Measurements from ENCODE around the gene YDJC. TPM values are rescaled to one million over a fixed set of nuclear protein-coding genes. Genes with fewer than 3 reads are reported as not detected.

Gene YDJC
- total RNA-seq, 1 donor from 2014 or later, result 34.0 TPM

DNA sequence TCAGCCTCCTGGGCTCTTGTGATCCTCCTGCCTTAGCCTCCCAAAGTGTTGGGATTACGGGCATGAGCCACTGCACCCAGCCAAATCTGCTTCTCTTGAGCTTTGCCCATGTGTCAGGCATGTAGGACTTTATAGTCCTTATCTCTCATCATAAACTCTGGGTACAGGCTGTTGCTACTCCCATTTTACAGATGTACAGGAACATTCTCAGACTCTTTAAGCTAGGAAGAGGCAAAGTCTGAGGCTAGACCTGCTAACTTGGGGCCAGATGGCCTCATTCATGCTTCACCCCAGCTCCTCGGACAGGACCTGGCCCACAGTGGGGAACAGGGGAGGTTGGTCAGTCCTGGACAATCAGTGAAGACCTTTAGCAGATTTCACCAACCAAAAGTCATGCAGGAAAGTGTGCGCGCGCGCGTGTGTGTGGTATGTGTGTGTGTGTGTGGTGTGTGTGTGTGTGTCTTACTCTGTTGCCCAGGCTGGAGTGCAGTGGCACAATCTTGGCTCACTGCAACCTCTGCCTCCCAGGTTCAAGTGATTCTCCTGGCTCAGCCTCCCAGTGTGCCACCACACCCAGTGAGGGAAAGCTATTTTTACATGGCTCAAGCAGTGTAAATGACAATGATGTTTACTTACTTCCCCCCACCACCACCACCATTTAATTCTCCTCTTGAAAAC, 23.8 kb downstream of the YDJC start:
- Histone ChIP-seq H2AFZ (ENCODE audit: low read depth, low read length) (no peak overlapping the region), H3K27me3 (ENCODE audit: insufficient read depth, low read length) (no peaks in the 10 kb centered on the region), H3K27ac (ENCODE audit: low read depth, low read length) (no peak overlapping the region), H3K4me1 (ENCODE audit: insufficient read depth, low read length) (no peaks in the 10 kb centered on the region), H3K9me3 (ENCODE audit: insufficient read depth, low read depth, low read length) (no peaks in the 10 kb centered on the region), H3K79me2 (ENCODE audit: insufficient read depth, low read length) (peaks cover 98% of the 10 kb centered on the region), H3K4me2 (ENCODE audit: low read length) (no peak overlapping the region), H4K20me1 (ENCODE audit: insufficient read depth, low read length) (peaks cover 92% of the 10 kb centered on the region), H3K9ac (ENCODE audit: low read length) (no peak overlapping the region), H3K36me3 (ENCODE audit: insufficient read depth, low read length) (peaks cover 1% of the 10 kb centered on the region), H3K4me3 (ENCODE audit: insufficient read depth, low read depth, low read length) (no peak overlapping the region)
- Mint-ChIP-seq H3K4me1 (ENCODE audit: low read depth, unreplicated experiment) (peaks cover 5% of the 10 kb centered on the region), H3K27me3 (ENCODE audit: low read depth, unreplicated experiment) (no peaks in the 10 kb centered on the region), H3K9me3 (ENCODE audit: unreplicated experiment) (no peaks in the 10 kb centered on the region), H3K4me3 (ENCODE audit: unreplicated experiment) (no peak overlapping the region), H3K27ac (ENCODE audit: unreplicated experiment) (no peak overlapping the region), H3K36me3 (ENCODE audit: low read depth, unreplicated experiment) (peaks cover 8% of the 10 kb centered on the region)
- no peak for TF ChIP-seq EZH2 (IDR thresholded peaks at IDR 0.05; ENCODE audit: insufficient read depth, low read length)
- TF ChIP-seq, protein P1, sequence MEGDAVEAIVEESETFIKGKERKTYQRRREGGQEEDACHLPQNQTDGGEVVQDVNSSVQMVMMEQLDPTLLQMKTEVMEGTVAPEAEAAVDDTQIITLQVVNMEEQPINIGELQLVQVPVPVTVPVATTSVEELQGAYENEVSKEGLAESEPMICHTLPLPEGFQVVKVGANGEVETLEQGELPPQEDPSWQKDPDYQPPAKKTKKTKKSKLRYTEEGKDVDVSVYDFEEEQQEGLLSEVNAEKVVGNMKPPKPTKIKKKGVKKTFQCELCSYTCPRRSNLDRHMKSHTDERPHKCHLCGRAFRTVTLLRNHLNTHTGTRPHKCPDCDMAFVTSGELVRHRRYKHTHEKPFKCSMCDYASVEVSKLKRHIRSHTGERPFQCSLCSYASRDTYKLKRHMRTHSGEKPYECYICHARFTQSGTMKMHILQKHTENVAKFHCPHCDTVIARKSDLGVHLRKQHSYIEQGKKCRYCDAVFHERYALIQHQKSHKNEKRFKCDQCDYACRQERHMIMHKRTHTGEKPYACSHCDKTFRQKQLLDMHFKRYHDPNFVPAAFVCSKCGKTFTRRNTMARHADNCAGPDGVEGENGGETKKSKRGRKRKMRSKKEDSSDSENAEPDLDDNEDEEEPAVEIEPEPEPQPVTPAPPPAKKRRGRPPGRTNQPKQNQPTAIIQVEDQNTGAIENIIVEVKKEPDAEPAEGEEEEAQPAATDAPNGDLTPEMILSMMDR (IDR thresholded peaks at IDR 0.05; ENCODE audit: insufficient read depth, low read depth, low read length), result no peak
- DNase-seq (ENCODE audit: low read depth), result no peak
- FAIRE-seq, result no peak

DNA sequence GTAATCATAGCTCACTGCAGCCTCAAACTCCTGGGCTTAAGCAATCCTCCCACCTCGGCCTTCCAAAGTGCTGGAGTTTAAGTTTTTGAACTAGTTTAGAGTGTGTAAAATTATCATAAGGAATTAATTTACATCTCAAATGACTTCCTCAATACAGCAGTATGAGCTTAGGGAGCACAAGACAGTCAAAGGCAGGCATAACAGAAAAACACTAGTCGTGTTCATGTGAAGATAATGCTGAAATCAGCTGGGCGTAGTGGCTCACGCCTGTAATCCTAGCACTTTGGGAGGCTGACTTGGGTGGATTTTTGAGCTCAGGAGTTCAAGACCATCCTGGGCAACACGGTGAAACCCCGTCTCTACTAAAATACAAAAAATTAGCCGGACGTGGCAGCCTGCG, 25.8 kb downstream of the YDJC start:
- H3K36me3 Mint-ChIP-seq (ENCODE audit: low read depth, unreplicated experiment), result peaks cover 3% of the 10 kb centered on the region

More for the DNA sequence above, 25.8 kb downstream of the YDJC start:
- peaks cover 8% of the 10 kb centered on the region for H3K4me1 Mint-ChIP-seq (ENCODE audit: low read depth, unreplicated experiment)
- no peaks in the 10 kb centered on the region for H3K9me3 Mint-ChIP-seq (ENCODE audit: unreplicated experiment)
- H3K9me3 ChIP-seq (ENCODE audit: insufficient read depth, low read depth, low read length), result no peaks in the 10 kb centered on the region
- H3K27ac Mint-ChIP-seq (ENCODE audit: unreplicated experiment), result no peak overlapping the region
- H3K4me2 ChIP-seq (ENCODE audit: low read length), result no peak overlapping the region
- H3K4me3 ChIP-seq (ENCODE audit: insufficient read depth, low read depth, low read length), result no peak overlapping the region
- DNase-seq (ENCODE audit: low read depth) (no peak), FAIRE-seq (no peak)
- no peaks in the 10 kb centered on the region for H3K27me3 ChIP-seq (ENCODE audit: insufficient read depth, low read length)
- no peak overlapping the region for H3K4me3 Mint-ChIP-seq (ENCODE audit: unreplicated experiment)
- no peak overlapping the region for H3K27ac ChIP-seq (ENCODE audit: low read depth, low read length)
- TF ChIP-seq EZH2 (IDR thresholded peaks at IDR 0.05; ENCODE audit: insufficient read depth, low read length), result no peak
- TF ChIP-seq, protein P1 (IDR thresholded peaks at IDR 0.05; ENCODE audit: insufficient read depth, low read depth, low read length), result no peak
- H4K20me1 ChIP-seq (ENCODE audit: insufficient read depth, low read length), result peaks cover 93% of the 10 kb centered on the region
- no peaks in the 10 kb centered on the region for H3K27me3 Mint-ChIP-seq (ENCODE audit: low read depth, unreplicated experiment)
- no peaks in the 10 kb centered on the region for H3K4me1 ChIP-seq (ENCODE audit: insufficient read depth, low read length)
- H3K79me2 ChIP-seq (ENCODE audit: insufficient read depth, low read length), result peaks cover 98% of the 10 kb centered on the region
- H3K9ac ChIP-seq (ENCODE audit: low read length), result no peak overlapping the region
- H3K36me3 ChIP-seq (ENCODE audit: insufficient read depth, low read length), result no peaks in the 10 kb centered on the region
- no peak overlapping the region for H2AFZ ChIP-seq (ENCODE audit: low read depth, low read length)
